GM12878 (cell line): ENCODE results near the gene RGS12. TPM values are rescaled to one million over a fixed set of nuclear protein-coding genes. Genes with fewer than 3 reads are reported as not detected.
A peak's percentile ranks its signal among the peaks of the same experiment; 100 is the strongest.

Experiments used
- ATAC-seq: fragments of 200-7000 bp; cut with Tn5 transposase; 3 replicates; pipeline ENCODE4 v1.9.1; 2020; ENCODE audit warnings: mild to moderate bottlenecking, moderate library complexity
- BruUV-seq: library from RNA; stranded (reverse); fragments of 400-500 nt; replicated peaks from 2 replicates; lab custom pipeline; 2021; lab: Mats Ljungman, UMichigan
- CTCF ChIA-PET: fragments of 300-600 bp; sonication (Branson Sonifier 250); formaldehyde crosslinking; extraction: SDS; loops from one replicate; lab custom pipeline; 2021; ENCODE audit warnings: inconsistent platforms; lab: Yijun Ruan, JAX
- POLR2A ChIA-PET: fragments of 350-600 bp; formaldehyde crosslinking; extraction: SDS; loops from one replicate; lab custom pipeline; 2021; ENCODE audit warnings: inconsistent platforms; lab: Charles Lee
- RAD21 ChIA-PET: fragments of 300-600 bp; sonication (Branson Sonifier 250); formaldehyde crosslinking; loops from one replicate; lab custom pipeline; 2023; ENCODE audit warnings: antibody characterized with exemption; ENCODE audit not compliant: unreplicated experiment; lab: Charles Lee
- SMC1A ChIA-PET: fragments of 300-600 bp; sonication (Branson Sonifier 250); formaldehyde crosslinking; loops from one replicate; lab custom pipeline; 2023; ENCODE audit not compliant: unreplicated experiment, uncharacterized antibody; lab: Charles Lee
- DNase-seq: peaks from one replicate; pipeline ENCODE4 v3.0.0-alpha.2; 2011; ENCODE audit warnings: low read depth, low spot score
- FAIRE-seq: peaks from 3 replicates; lab custom pipeline; 2011; peaks lifted over from hg19 to GRCh38; lab: Jason Lieb, UNC
- H2AFZ ChIP-seq: 2 replicates; pipeline ENCODE4 v1.6.0; 2011; ENCODE audit warnings: low read depth, low read length, control low read depth; ENCODE audit not compliant: control insufficient read depth
- H3K27ac ChIP-seq: 2 replicates; pipeline ENCODE4 v1.5.1; 2011; ENCODE audit warnings: control low read depth; ENCODE audit not compliant: control insufficient read depth, insufficient read depth
- H3K27me3 ChIP-seq, 2 experiments: replicated peaks in 1 of 2; 2 replicates each; pipeline versions ENCODE4 v1.6.0 to v1.6.1; 2011; ENCODE audit warnings: low read length in 1 of 2; ENCODE audit not compliant: control insufficient read depth in 2 of 2, insufficient read depth in 2 of 2
- H3K36me3 ChIP-seq, 2 experiments: 2 replicates each; pipeline ENCODE4 v1.5.1; 2011; ENCODE audit warnings: low read length in 1 of 2; ENCODE audit not compliant: control insufficient read depth in 2 of 2, insufficient read depth in 2 of 2
- H3K4me1 ChIP-seq: 2 replicates; pipeline ENCODE4 v1.6.1; 2011; ENCODE audit warnings: mild to moderate bottlenecking, low read length, moderate library complexity, mixed read lengths; ENCODE audit not compliant: control insufficient read depth, insufficient read depth
- H3K4me2 ChIP-seq: 2 replicates; pipeline ENCODE4 v1.6.0; 2011; ENCODE audit warnings: control low read depth; ENCODE audit not compliant: control insufficient read depth, insufficient read depth
- H3K4me3 ChIP-seq: fragments of 200-600 bp; sonication (generic); 2 replicates; pipeline ENCODE4 v1.5.1; 2016
- H3K79me2 ChIP-seq: 2 replicates; pipeline ENCODE4 v1.6.0; 2011; ENCODE audit warnings: low read length; ENCODE audit not compliant: control insufficient read depth, insufficient read depth
- H3K9ac ChIP-seq: 2 replicates; pipeline ENCODE4 v1.8.0; 2011; ENCODE audit warnings: low read length, control low read depth, mixed read lengths; ENCODE audit not compliant: control insufficient read depth, insufficient read depth
- H3K9me3 ChIP-seq: replicated peaks from 3 replicates; pipeline ENCODE4 v1.5.1; 2011; ENCODE audit warnings: mild to moderate bottlenecking, low read length; ENCODE audit not compliant: control insufficient read depth, insufficient read depth
- H4K20me1 ChIP-seq: 2 replicates; pipeline ENCODE4 v1.6.0; 2011; ENCODE audit not compliant: control insufficient read depth, insufficient read depth
- BHLHE40 ChIP-seq, 2 experiments: fragments of 450-650 bp in 1 of 2; IDR thresholded peaks; 2 replicates each; pipeline ENCODE4 v1.6.1; 2011 to 2017; ENCODE audit warnings: low read depth in 2 of 2, borderline replicate concordance in 1 of 2, improper control_type of control experiment in 1 of 2, low read length in 1 of 2, mild to moderate bottlenecking in 1 of 2
- CREM ChIP-seq: IDR thresholded peaks from 2 replicates; pipeline ENCODE4 v1.6.1; 2014; ENCODE audit warnings: antibody characterized with exemption, low read depth
- HDGF ChIP-seq: fragments of 450-650 bp; IDR thresholded peaks from 2 replicates; pipeline ENCODE4 v1.6.1; 2016; ENCODE audit warnings: antibody characterized with exemption
- LARP7 ChIP-seq: fragments of 450-650 bp; IDR thresholded peaks from 2 replicates; pipeline ENCODE4 v1.6.1; 2017; ENCODE audit warnings: mild to moderate bottlenecking
- MXI1 ChIP-seq: fragments of 150-350 bp; IDR thresholded peaks from 2 replicates; pipeline ENCODE4 v1.6.1; 2011; ENCODE audit warnings: low read depth, mild to moderate bottlenecking, inconsistent platforms, low read length, improper control_type of control experiment
- POU2F2 ChIP-seq: IDR thresholded peaks from 3 replicates; pipeline ENCODE4 v1.6.1; 2011; ENCODE audit warnings: low read depth, mild to moderate bottlenecking, low read length, borderline replicate concordance
- RAD21 ChIP-seq: IDR thresholded peaks from 2 replicates; pipeline ENCODE4 v1.6.1; 2011; ENCODE audit warnings: mild to moderate bottlenecking, low read depth, low read length, moderate library complexity; ENCODE audit not compliant: insufficient read depth
- RUNX3 ChIP-seq: IDR thresholded peaks from 2 replicates; pipeline ENCODE4 v1.6.1; 2012; ENCODE audit warnings: low read length, inconsistent platforms
- SMC3 ChIP-seq: IDR thresholded peaks from 2 replicates; pipeline ENCODE4 v1.6.1; 2011; ENCODE audit warnings: low read length, improper control_type of control experiment, borderline replicate concordance
- SPI1 ChIP-seq: IDR thresholded peaks from 2 replicates; pipeline ENCODE4 v1.6.1; 2011; ENCODE audit warnings: low read depth, mild to moderate bottlenecking, low read length, moderate library complexity, borderline replicate concordance; ENCODE audit not compliant: insufficient read depth
- SUZ12 ChIP-seq: fragments of 200-600 bp; sonication (generic); IDR thresholded peaks from one replicate; pipeline ENCODE4 v1.6.1; 2018; ENCODE audit warnings: antibody characterized with exemption, mild to moderate bottlenecking; ENCODE audit not compliant: unreplicated experiment
- TAF1 ChIP-seq: IDR thresholded peaks from 2 replicates; pipeline ENCODE4 v1.6.1; 2011; ENCODE audit warnings: mild to moderate bottlenecking, low read depth, low read length, borderline replicate concordance
- TCF3 ChIP-seq: IDR thresholded peaks from 2 replicates; pipeline ENCODE4 v1.6.1; 2012; ENCODE audit warnings: low read depth, mild to moderate bottlenecking, low read length, borderline replicate concordance; ENCODE audit not compliant: insufficient read depth
- WRNIP1 ChIP-seq: IDR thresholded peaks from 2 replicates; pipeline ENCODE4 v1.6.1; 2011; ENCODE audit warnings: low read depth, low read length, improper control_type of control experiment, borderline replicate concordance
- ZNF24 ChIP-seq: fragments of 450-650 bp; IDR thresholded peaks from 2 replicates; pipeline ENCODE4 v1.6.1; 2017; ENCODE audit warnings: antibody characterized with exemption, mild to moderate bottlenecking
- ZZZ3 ChIP-seq: IDR thresholded peaks from 2 replicates; pipeline ENCODE4 v1.6.1; 2011; ENCODE audit warnings: low read depth; ENCODE audit not compliant: control insufficient read depth, insufficient read length
- WGBS: methylation state at CpG from one replicate; pipeline ENCODE4 v1.1.6; 2016; ENCODE audit warnings: low lambda C conversion rate; ENCODE audit not compliant: insufficient replicate concordance, insufficient coverage; ENCODE audit errors: missing lambda C conversion rate; 5-methylcytosine and 5-hydroxymethylcytosine counted together
- in situ Hi-C: fragments of 300-500 bp; cut with MboI; formaldehyde crosslinking; loops from 9 replicates; pipeline ENCODE4 v1.14.3; 2018; ENCODE audit warnings: mixed read lengths
- intact Hi-C: fragments of 100-400 bp; cut with micrococcal nuclease; formaldehyde crosslinking; loops from one replicate; pipeline ENCODE4 v1.14.2; 2022; ENCODE audit not compliant: unreplicated experiment
- polyA plus RNA-seq, 11 experiments: library from polyadenylated mRNA; depleted of rRNA in 4 of 11; unstranded in 6 of 11; stranded (reverse) in 5 of 11; fragments of >200 nt; fragmentation: Nextera tagmentation in 4 of 11; fragmentation: Illumina TruSeq in 1 of 11; extraction: Ambion mirVana in 4 of 11; extraction: Trizol in 1 of 11; gene quantifications; 1 replicate in 1 of 11; 2 replicates in 10 of 11; pipeline versions ENCODE4 v1.2.1 to v1.2.3, GENCODE V29; 2011 to 2016; ENCODE audit warnings: inconsistent platforms in 2 of 11, missing spikeins in 2 of 11, low read depth in 1 of 11
- total RNA-seq, 4 experiments: library from RNA; depleted of rRNA in 3 of 4; stranded (reverse); fragments of >200 nt in 3 of 4; fragmentation: Illumina TruSeq in 1 of 4; extraction: Trizol in 1 of 4; gene quantifications; 2 replicates each; pipeline versions ENCODE4 v1.2.1 to v1.2.3, GENCODE V29; 2013 to 2021
- TF ChIP-seq, protein P1 (sequence below): fragments of 450-650 bp; formaldehyde crosslinking; IDR thresholded peaks from 2 replicates; pipeline ENCODE4 v1.5.0; 2022; ENCODE audit warnings: mild to moderate bottlenecking, missing genetic modification characterization

RGS12 gene
- total and polyA plus RNA-seq, 10 of the 15 experiments (the other 5 are each of a cell fraction or from before 2014, with no cell fraction given) = 0.02 to 2.2 (median 0.73) TPM

- no peak for TF ChIP-seq TCF3
- TF ChIP-seq SUZ12 = no peak
- TF ChIP-seq HDGF = no peak
- TF ChIP-seq ZZZ3 = no peak
- TF ChIP-seq, all 136 proteins: peak for 0
These were observed 7.9 kb upstream of the RGS12 start (continued) for GRCh38 chr4:3284734-3285557.

DNA sequence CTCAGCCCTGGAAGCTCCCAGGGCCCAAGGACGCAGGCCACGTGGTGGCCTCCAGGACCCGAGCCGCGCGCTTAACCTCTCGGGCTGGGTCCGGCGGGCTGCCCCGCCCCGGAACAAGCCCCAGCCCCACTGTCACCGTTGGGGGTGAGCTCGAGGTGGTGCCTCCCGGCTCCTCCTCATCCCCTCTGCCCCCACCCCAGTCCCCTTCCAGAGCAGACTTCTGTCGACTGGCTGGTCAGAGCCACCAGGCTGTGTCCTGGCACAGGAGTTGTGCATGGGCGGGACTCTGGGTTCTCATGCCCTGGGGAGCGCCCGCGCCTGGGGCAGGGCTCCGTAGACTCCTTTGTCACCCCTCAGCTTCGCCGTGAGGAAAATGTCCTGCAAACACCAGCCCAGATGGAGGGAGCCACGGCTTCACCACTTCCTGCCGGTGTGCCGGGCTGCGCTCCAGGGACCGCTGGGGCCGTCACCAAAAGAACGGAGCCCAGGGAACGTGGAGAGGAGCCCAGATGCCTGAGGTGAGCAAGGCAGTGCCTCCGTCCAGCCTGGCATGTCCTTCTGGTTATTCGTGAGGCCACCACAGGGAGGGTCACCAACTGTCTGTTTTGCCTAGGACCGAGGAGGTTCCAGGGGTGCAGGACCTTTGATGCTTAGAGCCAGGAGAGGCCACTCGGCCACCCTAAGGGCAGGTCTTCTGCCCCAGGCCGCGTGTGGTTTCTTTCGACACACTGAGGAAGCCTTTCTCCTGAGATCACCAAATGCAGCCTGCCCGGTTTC, 7.1 kb upstream of the RGS12 start:
- ChIA-PET CTCF (interaction anchor here (1.0 to 1.5 kb wide), 3 partner anchors 61 to 178 kb away, joined by 3 to 4 read pairs (median 4); no protein-coding TSS in a partner anchor), RAD21 (no interaction called here), SMC1A (interaction anchor here (0.9 to 1.7 kb wide), 2 partner anchors 29 to 61 kb away, joined by 4 to 5 read pairs; no protein-coding TSS in a partner anchor), POLR2A (interaction anchor here (0.6 kb wide), 1 partner anchor 206 kb away, joined by 9 read pairs; no protein-coding TSS in a partner anchor)
- Histone ChIP-seq H3K4me1 (peaks cover 14% of the 10 kb centered on the region), H3K27ac (no peak overlapping the region; the same call in 1 of the 2 replicates), H2AFZ (peak overlapping the region; percentile 69), H3K4me3 (no peak overlapping the region), H3K36me3 (no peaks in the 10 kb centered on the region), H3K4me2 (peak overlapping the region; percentile 81), H3K9ac (peak overlapping the region; percentile 54), H3K9me3 (no peaks in the 10 kb centered on the region; the same call in 2 of the 3 replicates), H3K79me2 (no peaks in the 10 kb centered on the region), H3K27me3 (peaks cover 0 to 2% of the 10 kb centered on the region in 2 experiments; a peak in 2 of 4 replicates), H4K20me1 (no peaks in the 10 kb centered on the region)
- intact Hi-C loops = no loop called here
- BruUV-seq = no TSS peak
- in situ Hi-C loops = no loop called here
- ATAC-seq (peak; percentile 99), FAIRE-seq (peak; percentile 98), DNase-seq (no peak)
- WGBS = 25% methylated on average over 23 of the region's 38 CpGs
- 0 out of 2 replicates have a peak, but pooled peaks have one; percentile 10 for TF ChIP-seq RAD21
- TF ChIP-seq SPI1 = peak; percentile 98; the same call in 1 of the 2 replicates
- 0 out of 2 replicates have a peak, but pooled peaks have one; percentile 53 for TF ChIP-seq MXI1
- peak; percentile 83 for TF ChIP-seq RUNX3
- no peak for TF ChIP-seq WRNIP1
- TF ChIP-seq CREM = 0 out of 2 replicates have a peak, but pooled peaks have one; percentile 40
- TF ChIP-seq, protein P1, sequence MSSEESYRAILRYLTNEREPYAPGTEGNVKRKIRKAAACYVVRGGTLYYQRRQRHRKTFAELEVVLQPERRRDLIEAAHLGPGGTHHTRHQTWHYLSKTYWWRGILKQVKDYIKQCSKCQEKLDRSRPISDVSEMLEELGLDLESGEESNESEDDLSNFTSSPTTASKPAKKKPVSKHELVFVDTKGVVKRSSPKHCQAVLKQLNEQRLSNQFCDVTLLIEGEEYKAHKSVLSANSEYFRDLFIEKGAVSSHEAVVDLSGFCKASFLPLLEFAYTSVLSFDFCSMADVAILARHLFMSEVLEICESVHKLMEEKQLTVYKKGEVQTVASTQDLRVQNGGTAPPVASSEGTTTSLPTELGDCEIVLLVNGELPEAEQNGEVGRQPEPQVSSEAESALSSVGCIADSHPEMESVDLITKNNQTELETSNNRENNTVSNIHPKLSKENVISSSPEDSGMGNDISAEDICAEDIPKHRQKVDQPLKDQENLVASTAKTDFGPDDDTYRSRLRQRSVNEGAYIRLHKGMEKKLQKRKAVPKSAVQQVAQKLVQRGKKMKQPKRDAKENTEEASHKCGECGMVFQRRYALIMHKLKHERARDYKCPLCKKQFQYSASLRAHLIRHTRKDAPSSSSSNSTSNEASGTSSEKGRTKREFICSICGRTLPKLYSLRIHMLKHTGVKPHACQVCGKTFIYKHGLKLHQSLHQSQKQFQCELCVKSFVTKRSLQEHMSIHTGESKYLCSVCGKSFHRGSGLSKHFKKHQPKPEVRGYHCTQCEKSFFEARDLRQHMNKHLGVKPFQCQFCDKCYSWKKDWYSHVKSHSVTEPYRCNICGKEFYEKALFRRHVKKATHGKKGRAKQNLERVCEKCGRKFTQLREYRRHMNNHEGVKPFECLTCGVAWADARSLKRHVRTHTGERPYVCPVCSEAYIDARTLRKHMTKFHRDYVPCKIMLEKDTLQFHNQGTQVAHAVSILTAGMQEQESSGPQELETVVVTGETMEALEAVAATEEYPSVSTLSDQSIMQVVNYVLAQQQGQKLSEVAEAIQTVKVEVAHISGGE (CRISPR knock-in tag) = no peak
- TF ChIP-seq TAF1 = no peak
- TF ChIP-seq BHLHE40 (IDR thresholded peaks at IDR 0.05; ENCODE audit: borderline replicate concordance in 1 of 2, low read depth in 2 of 2, low read length in 1 of 2) = peak in 1 of 2 experiments; percentile 34; a peak in 1 of 4 replicates
- TF ChIP-seq LARP7 = 0 out of 2 replicates have a peak, but pooled peaks have one; percentile 13
- TF ChIP-seq SMC3 = peak; percentile 14; the same call in 1 of the 2 replicates
- TF ChIP-seq POU2F2 = 0 out of 3 replicates have a peak, but pooled peaks have one; percentile 38
- no peak for TF ChIP-seq ZNF24
